Measurements from ENCODE around the gene VWCE. TPM values are rescaled to one million over a fixed set of nuclear protein-coding genes. Genes with fewer than 3 reads are reported as not detected.
"Not testable (repeated sequence)": the region's sequence is repeated elsewhere in the genome, so short reads cannot be mapped to it uniquely, and the experiment has no call there.

The VWCE gene
- total RNA-seq, 1 experiment from 2014 or later: 20.6 TPM

- WGBS (ENCODE audit: extremely low coverage, insufficient read length, low lambda C conversion rate): no CpG with 5 or more reads among the region's 12 CpGs
- Histone ChIP-seq H3T11ph (ENCODE audit: low read length) (no peak overlapping the region), H3K27me3 (ENCODE audit: insufficient read depth, low read length) (no peaks in the 10 kb centered on the region), H4K8ac (replicated peaks; ENCODE audit: insufficient read length, low read depth, low read length) (no peak overlapping the region), H2BK12ac (ENCODE audit: insufficient read length, low read depth, low read length) (no peak overlapping the region), H3K56ac (ENCODE audit: insufficient read length, low read depth, low read length) (no peak overlapping the region), H3K27ac (ENCODE audit: insufficient read length, low read depth, low read length) (no peak overlapping the region), H2BK20ac (ENCODE audit: low read depth, low read length, poor library complexity, severe bottlenecking) (no peak overlapping the region), H3K79me2 (ENCODE audit: insufficient read depth, low read length) (no peaks in the 10 kb centered on the region), H2BK15ac (ENCODE audit: low read depth, low read length) (no peak overlapping the region), H3K23ac (ENCODE audit: insufficient read length, low read depth, low read length) (no peak overlapping the region), H3K4me2 (ENCODE audit: insufficient read depth, insufficient read length, low read length) (no peak overlapping the region), H3K9ac (ENCODE audit: extremely low read depth, insufficient read length, low read length) (no peak overlapping the region), H4K5ac (ENCODE audit: insufficient read length, low read depth, low read length) (no peak overlapping the region), H2BK120ac (ENCODE audit: low read depth, low read length, poor library complexity, severe bottlenecking) (no peak overlapping the region), H3K4me1 (ENCODE audit: insufficient read depth, low read length) (no peaks in the 10 kb centered on the region), H3K9me3 (ENCODE audit: control insufficient read depth, low read depth, low read length) (no peaks in the 10 kb centered on the region), H3K23me2 (ENCODE audit: insufficient read length, low read depth, low read length, poor library complexity, severe bottlenecking) (no peaks in the 10 kb centered on the region), H2AFZ (ENCODE audit: low read length) (no peak overlapping the region), H2AK5ac (ENCODE audit: insufficient read length, low read length) (no peak overlapping the region), H4K20me1 (ENCODE audit: control insufficient read depth, insufficient read depth, insufficient read length) (no peaks in the 10 kb centered on the region), H3K18ac (ENCODE audit: insufficient read length, low read depth, low read length) (no peak overlapping the region), H3K14ac (ENCODE audit: insufficient read depth, low read length) (no peak overlapping the region), H3K4ac (ENCODE audit: low read depth, low read length) (no peak overlapping the region), H3K79me1 (ENCODE audit: insufficient read depth, low read depth, low read length, poor library complexity, severe bottlenecking) (no peaks in the 10 kb centered on the region), H4K91ac (ENCODE audit: insufficient read length, low read depth, low read length) (no peak overlapping the region), H2BK5ac (ENCODE audit: insufficient read length, low read length) (no peak overlapping the region)
- TF ChIP-seq CTCF (conservative IDR thresholded peaks at IDR 0.05): peak; percentile 91
- peaks cover 0 to 3% of the 10 kb centered on the region in 2 experiments; a peak in 1 of 4 replicates for H3K4me1 Mint-ChIP-seq
- H3K4me3 Mint-ChIP-seq: no peak overlapping the region
- H3K9me3 Mint-ChIP-seq: no peaks in the 10 kb centered on the region
- no peaks in the 10 kb centered on the region; the same call in 1 of the 2 replicates for H3K27me3 Mint-ChIP-seq (ENCODE audit: low read depth)
- DNase-seq: peak; percentile 86
- no peak overlapping the region for H3K27ac Mint-ChIP-seq
- H3K36me3 Mint-ChIP-seq (ENCODE audit: insufficient read depth in 1 of 3, low read depth in 3 of 3): peaks cover 0 to 2% (median 0%) of the 10 kb centered on the region in 3 experiments; a peak in 2 of 7 replicates
These were observed 40.6 kb downstream of the VWCE start for GRCh38 chr11:61254403-61255025.

GRCh38 chr11:61252332-61252731 is 42.8 kb downstream of the VWCE start:
- H3K27ac Mint-ChIP-seq; H3K4me1 Mint-ChIP-seq; H3K4me1 ChIP-seq (ENCODE audit: insufficient read depth, low read length); H2AK5ac ChIP-seq (ENCODE audit: insufficient read length, low read length); H2BK5ac ChIP-seq (ENCODE audit: insufficient read length, low read length); H3K9ac ChIP-seq (ENCODE audit: extremely low read depth, insufficient read length, low read length); H3K79me1 ChIP-seq (ENCODE audit: insufficient read depth, low read depth, low read length, poor library complexity, severe bottlenecking); H3K23me2 ChIP-seq (ENCODE audit: insufficient read length, low read depth, low read length, poor library complexity, severe bottlenecking); H4K8ac ChIP-seq (replicated peaks; ENCODE audit: insufficient read length, low read depth, low read length); H4K91ac ChIP-seq (ENCODE audit: insufficient read length, low read depth, low read length); H3T11ph ChIP-seq (ENCODE audit: low read length); H2BK12ac ChIP-seq (ENCODE audit: insufficient read length, low read depth, low read length); DNase-seq; H3K27ac ChIP-seq (ENCODE audit: insufficient read length, low read depth, low read length); H2BK20ac ChIP-seq (ENCODE audit: low read depth, low read length, poor library complexity, severe bottlenecking); H3K36me3 Mint-ChIP-seq (ENCODE audit: insufficient read depth in 1 of 3, low read depth in 3 of 3); H3K56ac ChIP-seq (ENCODE audit: insufficient read length, low read depth, low read length); H3K9me3 Mint-ChIP-seq; H3K18ac ChIP-seq (ENCODE audit: insufficient read length, low read depth, low read length); H2BK15ac ChIP-seq (ENCODE audit: low read depth, low read length); H3K27me3 Mint-ChIP-seq (ENCODE audit: low read depth); H2AFZ ChIP-seq (ENCODE audit: low read length); H3K14ac ChIP-seq (ENCODE audit: insufficient read depth, low read length); H3K9me3 ChIP-seq (ENCODE audit: control insufficient read depth, low read depth, low read length); H3K4me2 ChIP-seq (ENCODE audit: insufficient read depth, insufficient read length, low read length); H3K27me3 ChIP-seq (ENCODE audit: insufficient read depth, low read length); H3K4me3 Mint-ChIP-seq; H3K23ac ChIP-seq (ENCODE audit: insufficient read length, low read depth, low read length); H4K20me1 ChIP-seq (ENCODE audit: control insufficient read depth, insufficient read depth, insufficient read length); H2BK120ac ChIP-seq (ENCODE audit: low read depth, low read length, poor library complexity, severe bottlenecking); H4K5ac ChIP-seq (ENCODE audit: insufficient read length, low read depth, low read length); H3K4ac ChIP-seq (ENCODE audit: low read depth, low read length); H3K79me2 ChIP-seq (ENCODE audit: insufficient read depth, low read length): not testable (repeated sequence)
- no CpG with 5 or more reads among the region's 1 CpG for WGBS (ENCODE audit: extremely low coverage, insufficient read length, low lambda C conversion rate)

Data from H9 (cell line).